Measurements from ENCODE around the gene ABCC9. TPM values are rescaled to one million over a fixed set of nuclear protein-coding genes. Genes with fewer than 3 reads are reported as not detected.

ABCC9 gene
- total and polyA plus RNA-seq, 12 donors, result 2.1 to 35.0 (median 18.5) TPM

GRCh38 chr12:21879312-21879711, 61.9 kb downstream of the ABCC9 start:
- WGBS, 4 donors, result 69 to 94% (median 78%) methylated on average over 1 of the region's 1 CpG
- Histone ChIP-seq H3K9me3 (replicated peaks in 1 of 3) (no peaks in the 10 kb centered on the region), H3K27ac (no peak overlapping the region), H3K4me1 (replicated peaks in 1 of 2) (no peaks in the 10 kb centered on the region), H3K27me3 (no peaks in the 10 kb centered on the region), H3K4me3 (no peak overlapping the region), H3K36me3 (replicated peaks in 1 of 2) (no peaks in the 10 kb centered on the region)
- intact Hi-C loops (cut with DNase I), result no loop called here
- no peak for DNase-seq
- no peak for TF ChIP-seq CTCF (IDR thresholded peaks at IDR 0.05)
- TF ChIP-seq POLR2A (IDR thresholded peaks at IDR 0.05), result no peak

- no peak for TF ChIP-seq CTCF (IDR thresholded peaks at IDR 0.05)
- TF ChIP-seq POLR2A (IDR thresholded peaks at IDR 0.05), result no peak
- DNase-seq, result no peak
- no peak overlapping the region for H3K27ac ChIP-seq
- H3K9me3 ChIP-seq (replicated peaks in 1 of 3), result peaks cover 0 to 6% (median 0%) of the 10 kb centered on the region in 3 donors
- no peak overlapping the region for H3K4me3 ChIP-seq
- no peaks in the 10 kb centered on the region for H3K36me3 ChIP-seq (replicated peaks in 1 of 2)
- H3K27me3 ChIP-seq, result no peaks in the 10 kb centered on the region
- WGBS, 4 donors, result 67 to 90% (median 73%) methylated on average over 2 of the region's 2 CpGs
- intact Hi-C loops (cut with DNase I), result no loop called here
- no peaks in the 10 kb centered on the region for H3K4me1 ChIP-seq (replicated peaks in 1 of 2)
Observed at GRCh38 chr12:21877293-21877982, 63.8 kb downstream of the ABCC9 start.

- TF ChIP-seq CTCF (IDR thresholded peaks at IDR 0.05) (no peak), POLR2A (IDR thresholded peaks at IDR 0.05) (no peak)
- intact Hi-C loops (cut with DNase I), result no loop called here
- no peak for DNase-seq
- Histone ChIP-seq H3K4me3 (no peak overlapping the region), H3K36me3 (replicated peaks in 1 of 2) (no peaks in the 10 kb centered on the region), H3K27ac (no peak overlapping the region), H3K27me3 (no peaks in the 10 kb centered on the region), H3K9me3 (replicated peaks in 1 of 3) (no peaks in the 10 kb centered on the region), H3K4me1 (replicated peaks in 1 of 2) (no peaks in the 10 kb centered on the region)
Observed at GRCh38 chr12:21865846-21866245, 75.4 kb downstream of the ABCC9 start.

- 69 to 84% (median 78%) methylated on average over 2 of the region's 2 CpGs for WGBS, 4 donors
Observed at GRCh38 chr12:21860534-21860933, 80.7 kb downstream of the ABCC9 start.

More at GRCh38 chr12:21860534-21860933, 80.7 kb downstream of the ABCC9 start:
- H3K27me3 ChIP-seq, result no peaks in the 10 kb centered on the region
- no peaks in the 10 kb centered on the region for H3K9me3 ChIP-seq (replicated peaks in 1 of 3)
- H3K27ac ChIP-seq, result no peak overlapping the region
- H3K4me3 ChIP-seq, result no peak overlapping the region
- TF ChIP-seq POLR2A (IDR thresholded peaks at IDR 0.05), result no peak
- TF ChIP-seq CTCF (IDR thresholded peaks at IDR 0.05), result no peak
- H3K36me3 ChIP-seq (replicated peaks in 1 of 2), result no peaks in the 10 kb centered on the region
- intact Hi-C loops (cut with DNase I), result no loop called here
- no peak for DNase-seq
- no peaks in the 10 kb centered on the region for H3K4me1 ChIP-seq (replicated peaks in 1 of 2)
